GM12873 (cell line): ENCODE measurements around the gene PPP6R1.

Experiments used
- CTCF ChIP-seq: IDR thresholded peaks from 2 replicates; pipeline ENCODE4 v1.5.1; 2012; ENCODE audit warnings: low read depth, mild to moderate bottlenecking, moderate library complexity, low read length, control low read depth; ENCODE audit not compliant: insufficient read depth; ENCODE audit errors: missing control alignments

PPP6R1 gene

GRCh38 chr19:55249841-55250240 lies 9.0 kb downstream of the PPP6R1 start:
- TF ChIP-seq CTCF = no peak

- no peak for TF ChIP-seq CTCF
Measured at GRCh38 chr19:55248704-55249103, 10.1 kb downstream of the PPP6R1 start.

GRCh38 chr19:55248166-55248675 lies 10.6 kb downstream of the PPP6R1 start:
- TF ChIP-seq CTCF = no peak

GRCh38 chr19:55247621-55248099 lies 11.2 kb downstream of the PPP6R1 start:
- no peak for TF ChIP-seq CTCF

- no peak for TF ChIP-seq CTCF
Measured at GRCh38 chr19:55246462-55247451, 12.1 kb downstream of the PPP6R1 start.

GRCh38 chr19:55245236-55245904 lies 13.4 kb downstream of the PPP6R1 start:
- no peak for TF ChIP-seq CTCF
